ENCODE measurements around the gene ZNF441. TPM values are rescaled to one million over a fixed set of nuclear protein-coding genes. Genes with fewer than 3 reads are reported as not detected.

Gene ZNF441
- total RNA-seq: 1 to 10 TPM; 4.0 to 4.1 TPM

GRCh38 chr19:11766597-11767591 is at the start of gene ZNF441:
ZNF441 (plus strand) TSS chr19:11767000; CDS start chr19:11767194, 194 bp downstream.
- peak within 1 kb of the TSS; percentile 98 for H3K4me3 Mint-ChIP-seq
- H3K4me1 Mint-ChIP-seq: peaks cover 18% of the 10 kb centered on the region
- peaks cover 32% of the 10 kb centered on the region for H3K36me3 Mint-ChIP-seq
- peaks cover 3% of the 10 kb centered on the region for H3K27me3 Mint-ChIP-seq
- H3K27ac Mint-ChIP-seq: peak within 1 kb of the TSS; percentile 96
- DNase-seq: peak; percentile 93
- H3K9me3 Mint-ChIP-seq: peaks cover 40% of the 10 kb centered on the region

GRCh38 chr19:11721681-11722080 is 45.1 kb upstream of the ZNF441 start:
- peaks cover 50% of the 10 kb centered on the region for H3K9me3 Mint-ChIP-seq
- no peaks in the 10 kb centered on the region for H3K27me3 Mint-ChIP-seq
- DNase-seq: no peak
- peaks cover 64% of the 10 kb centered on the region for H3K36me3 Mint-ChIP-seq
- H3K4me3 Mint-ChIP-seq: no peak overlapping the region
- no peaks in the 10 kb centered on the region for H3K4me1 Mint-ChIP-seq
- H3K27ac Mint-ChIP-seq: no peak overlapping the region

DNA sequence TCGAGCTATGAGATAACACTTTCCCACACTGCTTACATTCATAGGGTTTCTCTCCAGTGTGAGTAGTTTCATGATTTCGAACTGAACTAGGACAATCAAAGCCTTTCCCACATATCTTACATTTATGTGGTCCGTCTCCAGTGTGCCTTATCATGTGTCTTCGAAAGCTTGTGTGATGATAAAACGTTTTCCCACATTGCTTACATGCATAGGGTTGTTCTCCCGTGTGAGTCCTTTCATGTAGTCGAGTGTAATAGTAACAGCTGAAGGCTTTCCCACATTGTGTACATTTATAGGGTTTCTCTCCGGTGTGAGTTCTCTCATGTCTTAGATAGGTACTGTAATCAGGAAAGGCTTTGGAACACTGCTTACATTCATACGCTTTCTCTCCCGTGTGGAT is 44.4 kb upstream of the ZNF441 start:
- peaks cover 69% of the 10 kb centered on the region for H3K36me3 Mint-ChIP-seq
- no peak overlapping the region for H3K4me3 Mint-ChIP-seq
- no peak for DNase-seq
- H3K9me3 Mint-ChIP-seq: peaks cover 51% of the 10 kb centered on the region
- no peaks in the 10 kb centered on the region for H3K27me3 Mint-ChIP-seq
- H3K27ac Mint-ChIP-seq: no peak overlapping the region
- no peaks in the 10 kb centered on the region for H3K4me1 Mint-ChIP-seq

GRCh38 chr19:11729586-11729985 is 37.2 kb upstream of the ZNF441 start:
- no peak for DNase-seq
- H3K4me1 Mint-ChIP-seq: peaks cover 1% of the 10 kb centered on the region
- H3K27ac Mint-ChIP-seq: no peak overlapping the region
- peaks cover 46% of the 10 kb centered on the region for H3K36me3 Mint-ChIP-seq
- H3K9me3 Mint-ChIP-seq: peaks cover 13% of the 10 kb centered on the region
- no peak overlapping the region for H3K4me3 Mint-ChIP-seq
- no peaks in the 10 kb centered on the region for H3K27me3 Mint-ChIP-seq

- H3K36me3 Mint-ChIP-seq: peaks cover 6% of the 10 kb centered on the region
- no peak overlapping the region for H3K4me3 Mint-ChIP-seq
- peaks cover 24% of the 10 kb centered on the region for H3K4me1 Mint-ChIP-seq
- DNase-seq: no peak
- H3K27ac Mint-ChIP-seq: no peak overlapping the region
- no peaks in the 10 kb centered on the region for H3K9me3 Mint-ChIP-seq
- H3K27me3 Mint-ChIP-seq: no peaks in the 10 kb centered on the region
Observed at GRCh38 chr19:11735375-11735774, 31.4 kb upstream of the ZNF441 start.

GRCh38 chr19:11736696-11737095 is 30.1 kb upstream of the ZNF441 start:
- no peaks in the 10 kb centered on the region for H3K9me3 Mint-ChIP-seq
- no peaks in the 10 kb centered on the region for H3K27me3 Mint-ChIP-seq
- no peak overlapping the region for H3K27ac Mint-ChIP-seq
- peak overlapping the region; percentile 99 for H3K4me3 Mint-ChIP-seq
- peak; percentile 12 for DNase-seq
- peaks cover 24% of the 10 kb centered on the region for H3K4me1 Mint-ChIP-seq
- H3K36me3 Mint-ChIP-seq: peaks cover 2% of the 10 kb centered on the region

DNA sequence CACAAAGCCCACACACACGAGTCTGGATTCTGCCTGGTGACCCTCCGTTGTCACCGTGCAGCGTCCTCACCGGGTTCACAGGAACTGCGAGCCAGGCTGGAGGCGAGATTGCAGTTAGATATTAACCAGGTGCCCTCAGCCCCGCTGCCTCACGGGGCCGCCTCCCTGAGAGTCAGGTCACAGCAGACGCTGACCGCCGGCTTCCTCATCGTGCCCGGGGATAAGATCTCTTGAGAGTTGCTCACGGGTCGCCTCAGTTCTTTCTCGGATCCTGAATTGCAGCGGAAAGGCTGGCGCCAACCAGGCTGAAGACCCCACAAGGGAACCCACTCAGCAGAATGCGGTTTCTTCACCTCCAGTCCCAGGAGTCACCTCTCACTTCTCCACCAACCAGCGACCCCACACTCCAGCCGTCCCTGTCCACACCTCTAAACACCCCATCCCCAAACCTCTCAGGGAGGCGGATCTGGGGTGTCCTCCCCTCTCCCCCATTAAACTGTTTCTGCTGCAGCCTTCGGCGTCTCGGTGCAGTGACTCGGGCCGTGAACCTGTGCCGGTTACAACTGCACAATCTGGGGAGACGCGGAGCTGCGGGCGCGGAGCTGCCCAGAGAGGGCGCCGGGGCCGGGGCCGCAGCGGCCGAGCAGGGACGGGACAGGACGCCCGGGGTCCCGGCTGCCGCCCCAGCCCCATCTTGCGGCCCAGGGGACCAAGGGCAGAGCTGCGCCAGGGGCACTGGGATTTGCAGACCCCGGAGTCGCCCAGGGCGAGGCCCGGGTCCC is 28.6 kb upstream of the ZNF441 start:
- H3K4me1 Mint-ChIP-seq: peaks cover 22% of the 10 kb centered on the region
- no peaks in the 10 kb centered on the region for H3K36me3 Mint-ChIP-seq
- H3K27ac Mint-ChIP-seq: peak overlapping the region; percentile 63
- peak overlapping the region; percentile 99 for H3K4me3 Mint-ChIP-seq
- H3K9me3 Mint-ChIP-seq: no peaks in the 10 kb centered on the region
- no peaks in the 10 kb centered on the region for H3K27me3 Mint-ChIP-seq
- DNase-seq: peak; percentile 47

DNA sequence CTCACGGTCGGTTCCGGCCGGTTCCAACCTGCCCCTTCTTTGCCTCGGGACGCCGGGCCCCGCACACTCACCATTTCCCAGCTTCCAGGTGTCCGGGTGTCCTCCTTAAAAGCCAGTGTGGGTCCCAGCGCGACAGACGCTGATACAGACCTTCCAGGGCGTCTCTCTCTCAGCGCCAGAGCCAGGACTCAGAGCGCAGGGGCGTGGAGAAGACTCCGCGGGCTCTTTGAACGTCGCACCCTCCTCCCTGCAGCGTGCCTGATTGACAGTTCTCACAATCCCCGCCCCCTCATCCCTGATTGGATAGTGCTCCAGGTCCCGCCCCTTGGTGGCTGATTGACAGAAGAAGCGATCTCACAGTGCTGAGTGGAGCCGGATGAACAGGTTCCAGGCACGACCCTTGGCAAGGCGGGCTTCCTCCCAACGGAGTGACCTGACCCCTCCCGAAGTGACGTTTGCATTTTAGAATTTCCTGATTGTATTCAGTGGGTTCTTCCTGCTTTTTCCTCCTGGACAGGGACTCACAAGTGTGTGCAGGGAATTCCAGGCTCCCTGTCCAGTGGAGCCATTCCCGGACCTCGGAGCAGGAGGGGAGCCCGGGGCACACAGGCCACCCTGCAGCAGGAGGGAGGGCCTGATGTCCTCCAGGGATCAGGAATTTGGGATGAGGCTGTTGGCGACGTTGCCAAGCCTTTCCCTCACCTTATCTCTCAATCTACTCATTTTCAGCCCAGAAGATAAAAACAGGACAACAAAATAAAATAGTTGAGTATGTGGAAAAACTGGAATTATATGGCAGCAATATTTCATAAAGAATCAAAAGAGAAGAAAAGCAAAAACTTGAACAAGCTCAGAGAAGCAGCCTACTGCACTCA is 27.8 kb upstream of the ZNF441 start, which contains the start of gene ZNF823:
Gene ZNF823 (minus strand): TSS at position 201 of the 875 bp plus-strand sequence. CDS start 127 bp downstream, at position 74.
- H3K4me1 Mint-ChIP-seq: peaks cover 22% of the 10 kb centered on the region
- H3K9me3 Mint-ChIP-seq: no peaks in the 10 kb centered on the region
- H3K4me3 Mint-ChIP-seq: peak within 1 kb of the TSS; percentile 99
- H3K36me3 Mint-ChIP-seq: no peaks in the 10 kb centered on the region
- no peaks in the 10 kb centered on the region for H3K27me3 Mint-ChIP-seq
- DNase-seq: peak; percentile 96
- peak within 1 kb of the TSS; percentile 87 for H3K27ac Mint-ChIP-seq

- no peak overlapping the region for H3K4me3 Mint-ChIP-seq
- no peak overlapping the region for H3K27ac Mint-ChIP-seq
- peaks cover 24% of the 10 kb centered on the region for H3K9me3 Mint-ChIP-seq
- no peak for DNase-seq
- no peaks in the 10 kb centered on the region for H3K4me1 Mint-ChIP-seq
- no peaks in the 10 kb centered on the region for H3K27me3 Mint-ChIP-seq
- H3K36me3 Mint-ChIP-seq: peaks cover 6% of the 10 kb centered on the region
Observed at GRCh38 chr19:11745869-11746268, 20.9 kb upstream of the ZNF441 start.

GRCh38 chr19:11747277-11747676 is 19.5 kb upstream of the ZNF441 start:
- Mint-ChIP-seq H3K4me3 (no peak overlapping the region), H3K27me3 (no peaks in the 10 kb centered on the region), H3K27ac (no peak overlapping the region), H3K36me3 (peaks cover 8% of the 10 kb centered on the region), H3K4me1 (no peaks in the 10 kb centered on the region), H3K9me3 (peaks cover 37% of the 10 kb centered on the region)
- DNase-seq: no peak

DNA sequence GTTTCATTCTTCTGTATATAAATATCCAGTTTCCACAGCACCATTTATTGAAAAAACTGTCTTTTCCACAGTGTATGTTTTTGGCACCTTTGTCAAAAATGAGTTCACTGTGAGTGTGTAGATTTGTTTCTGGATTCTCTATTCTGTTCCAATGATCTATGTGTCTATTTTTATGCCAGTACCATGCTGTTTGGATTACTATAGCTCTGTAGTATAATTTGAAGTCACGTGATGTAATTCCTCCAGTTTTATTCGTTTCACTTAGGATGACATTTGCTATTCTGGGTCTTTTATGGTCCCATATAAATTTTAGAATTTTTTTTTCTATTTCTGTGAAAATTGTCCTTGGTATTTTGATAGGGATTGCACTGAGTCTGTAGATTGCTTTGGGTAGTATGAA is 17.0 kb upstream of the ZNF441 start:
- no peak for DNase-seq
- Mint-ChIP-seq H3K4me1 (no peaks in the 10 kb centered on the region), H3K27ac (no peak overlapping the region), H3K4me3 (no peak overlapping the region), H3K36me3 (peaks cover 11% of the 10 kb centered on the region), H3K27me3 (peaks cover 9% of the 10 kb centered on the region), H3K9me3 (peaks cover 44% of the 10 kb centered on the region)

DNA sequence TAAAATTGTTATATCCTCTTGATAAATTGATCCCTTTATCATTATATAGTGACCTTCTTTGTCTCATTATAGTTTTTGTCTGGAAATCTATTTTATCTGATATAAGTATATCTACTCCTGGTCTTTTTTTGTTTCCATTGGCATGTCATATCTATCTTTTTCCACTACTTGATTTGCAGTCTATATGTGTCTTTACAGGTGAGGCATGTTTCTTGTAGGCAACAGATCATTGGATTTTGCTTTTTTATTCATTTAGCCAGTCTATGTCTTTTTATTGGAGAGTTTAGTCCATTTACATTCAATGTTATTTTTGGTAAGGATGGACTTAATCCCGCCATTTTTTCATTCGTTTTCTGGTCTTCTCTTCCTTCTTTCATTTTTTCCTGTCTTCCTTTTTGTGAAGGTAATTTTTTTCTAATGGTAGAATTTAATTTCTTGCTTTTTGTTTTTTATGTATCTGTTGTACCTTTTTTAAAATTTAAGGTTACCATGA is 14.5 kb upstream of the ZNF441 start:
- Mint-ChIP-seq H3K27me3 (peaks cover 9% of the 10 kb centered on the region), H3K4me3 (no peak overlapping the region)

DNA sequence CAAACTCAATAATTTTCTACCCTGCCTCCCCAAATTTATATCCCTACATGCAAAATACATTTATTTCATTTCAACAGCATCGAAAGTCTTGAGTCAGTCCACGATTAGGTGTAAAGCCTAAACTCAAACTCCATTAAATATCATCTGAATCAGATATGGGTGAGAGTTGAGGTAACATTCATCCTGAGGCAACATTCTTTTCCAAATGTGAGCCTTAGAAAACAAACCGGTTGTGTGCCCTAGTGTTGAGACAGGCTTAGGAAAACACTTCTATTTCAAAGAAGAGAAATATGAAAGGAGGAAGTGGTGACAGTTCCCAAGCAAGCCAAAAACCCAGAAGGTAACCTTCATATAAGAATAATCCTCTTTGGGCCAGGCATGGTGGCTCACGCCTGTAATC is 12.1 kb upstream of the ZNF441 start:
- Mint-ChIP-seq H3K36me3 (peaks cover 5% of the 10 kb centered on the region), H3K27me3 (peaks cover 9% of the 10 kb centered on the region), H3K4me1 (no peaks in the 10 kb centered on the region), H3K9me3 (peaks cover 47% of the 10 kb centered on the region), H3K27ac (no peak overlapping the region), H3K4me3 (no peak overlapping the region)
- no peak for DNase-seq

More for the DNA sequence above, 14.5 kb upstream of the ZNF441 start:
- peaks cover 6% of the 10 kb centered on the region for H3K36me3 Mint-ChIP-seq
- no peak for DNase-seq
- no peaks in the 10 kb centered on the region for H3K4me1 Mint-ChIP-seq
- H3K27ac Mint-ChIP-seq: no peak overlapping the region
- peaks cover 58% of the 10 kb centered on the region for H3K9me3 Mint-ChIP-seq

GRCh38 chr19:11756965-11757364 is 9.8 kb upstream of the ZNF441 start:
- Mint-ChIP-seq H3K27ac (no peak overlapping the region), H3K9me3 (peaks cover 30% of the 10 kb centered on the region), H3K4me3 (no peak overlapping the region), H3K4me1 (no peaks in the 10 kb centered on the region), H3K36me3 (peaks cover 5% of the 10 kb centered on the region), H3K27me3 (peaks cover 9% of the 10 kb centered on the region)
- no peak for DNase-seq
